ENCODE results near the gene TBC1D5.

DNA sequence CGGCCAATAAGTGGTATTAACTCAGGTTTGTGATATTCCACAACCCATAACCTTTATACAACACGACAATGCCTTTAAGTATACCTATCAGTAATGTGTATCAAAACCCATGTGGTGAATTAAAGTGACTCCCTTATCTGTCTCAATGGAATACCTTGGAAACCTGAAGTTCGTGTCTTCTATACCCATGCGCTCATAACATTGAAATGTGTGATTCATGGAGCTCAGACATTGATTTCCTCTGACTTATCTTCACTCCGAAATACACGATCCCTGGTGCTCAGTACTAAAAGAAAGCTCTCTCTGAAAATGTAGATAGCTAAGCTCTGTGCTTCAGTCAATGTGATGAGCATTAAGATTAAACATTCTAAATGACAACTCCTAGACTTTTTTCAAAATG is 140.3 kb downstream of the TBC1D5 start:
- TF ChIP-seq, protein P1, sequence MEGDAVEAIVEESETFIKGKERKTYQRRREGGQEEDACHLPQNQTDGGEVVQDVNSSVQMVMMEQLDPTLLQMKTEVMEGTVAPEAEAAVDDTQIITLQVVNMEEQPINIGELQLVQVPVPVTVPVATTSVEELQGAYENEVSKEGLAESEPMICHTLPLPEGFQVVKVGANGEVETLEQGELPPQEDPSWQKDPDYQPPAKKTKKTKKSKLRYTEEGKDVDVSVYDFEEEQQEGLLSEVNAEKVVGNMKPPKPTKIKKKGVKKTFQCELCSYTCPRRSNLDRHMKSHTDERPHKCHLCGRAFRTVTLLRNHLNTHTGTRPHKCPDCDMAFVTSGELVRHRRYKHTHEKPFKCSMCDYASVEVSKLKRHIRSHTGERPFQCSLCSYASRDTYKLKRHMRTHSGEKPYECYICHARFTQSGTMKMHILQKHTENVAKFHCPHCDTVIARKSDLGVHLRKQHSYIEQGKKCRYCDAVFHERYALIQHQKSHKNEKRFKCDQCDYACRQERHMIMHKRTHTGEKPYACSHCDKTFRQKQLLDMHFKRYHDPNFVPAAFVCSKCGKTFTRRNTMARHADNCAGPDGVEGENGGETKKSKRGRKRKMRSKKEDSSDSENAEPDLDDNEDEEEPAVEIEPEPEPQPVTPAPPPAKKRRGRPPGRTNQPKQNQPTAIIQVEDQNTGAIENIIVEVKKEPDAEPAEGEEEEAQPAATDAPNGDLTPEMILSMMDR (conservative IDR thresholded peaks at IDR 0.05; ENCODE audit: low read length) = no peak
- no peak for TF ChIP-seq EZH2phosphoT487 (IDR thresholded peaks at IDR 0.05; ENCODE audit: borderline replicate concordance)

Measured in Loucy (cell line).